Panc1 (cell line): ENCODE data around the gene ARHGEF17. TPM values are rescaled to one million over a fixed set of nuclear protein-coding genes. Genes with fewer than 3 reads are reported as not detected.

Source experiments
- ATAC-seq: fragments of 200-7000 bp; cut with Tn5 transposase; 2 replicates; pipeline ENCODE4 v1.9.1; 2020; ENCODE audit warnings: mild to moderate bottlenecking, moderate library complexity
- BruUV-seq: library from RNA; stranded (reverse); fragments of 400-500 nt; replicated peaks from 2 replicates; lab custom pipeline; 2021; lab: Mats Ljungman, UMichigan
- CTCF ChIA-PET: fragments of 300-600 bp; sonication (Branson Sonifier 250); formaldehyde crosslinking; loops from one replicate; lab custom pipeline; 2022; ENCODE audit warnings: antibody characterized with exemption; lab: Charles Lee
- POLR2A ChIA-PET: fragments of 300-600 bp; sonication (Branson Sonifier 250); formaldehyde crosslinking; loops from one replicate; lab custom pipeline; 2022; ENCODE audit warnings: antibody characterized with exemption; lab: Charles Lee
- DNase-seq: peaks from one replicate; pipeline ENCODE4 v3.0.0-alpha.2; 2010; ENCODE audit warnings: low read depth, low spot score
- H3K27ac ChIP-seq: 2 replicates; pipeline ENCODE4 v1.5.1; 2011; ENCODE audit warnings: mild to moderate bottlenecking, low read length, inconsistent platforms
- H3K27me3 ChIP-seq: fragments of 200-500 bp; sonication (Bioruptor generic); 2 replicates; pipeline ENCODE4 v1.6.0; 2014; ENCODE audit warnings: low read length, inconsistent platforms; ENCODE audit not compliant: control insufficient read depth, insufficient read depth
- H3K36me3 ChIP-seq: fragments of 200-500 bp; sonication (Bioruptor generic); 2 replicates; pipeline ENCODE4 v1.5.1; 2014; ENCODE audit warnings: inconsistent platforms, mild to moderate bottlenecking, low read length, moderate library complexity; ENCODE audit not compliant: control insufficient read depth, insufficient read depth
- H3K4me1 ChIP-seq: 2 replicates; pipeline ENCODE4 v1.5.1; 2011; ENCODE audit warnings: inconsistent platforms, mild to moderate bottlenecking, low read length, moderate library complexity; ENCODE audit not compliant: control insufficient read depth, insufficient read depth
- H3K4me3 ChIP-seq, 2 experiments: 2 replicates each; pipeline ENCODE4 v1.5.1; 2011 to 2012; ENCODE audit warnings: low read depth in 2 of 2, low read length in 2 of 2, mild to moderate bottlenecking in 2 of 2, inconsistent platforms in 1 of 2, moderate library complexity in 1 of 2
- H3K9me3 ChIP-seq: fragments of 200-500 bp; sonication (Bioruptor generic); 2 replicates; pipeline ENCODE4 v1.5.1; 2014; ENCODE audit warnings: low read depth, mild to moderate bottlenecking, inconsistent platforms, low read length, moderate library complexity; ENCODE audit not compliant: control insufficient read depth, insufficient read depth
- CTCF ChIP-seq: fragments of 450-650 bp; IDR thresholded peaks from 2 replicates; pipeline ENCODE4 v1.5.1; 2017; ENCODE audit warnings: mild to moderate bottlenecking
- POLR2AphosphoS5 ChIP-seq: IDR thresholded peaks from 2 replicates; pipeline ENCODE4 v1.6.1; 2012; ENCODE audit warnings: mild to moderate bottlenecking, low read depth, low read length, moderate library complexity
- REST ChIP-seq, 2 experiments: IDR thresholded peaks; 2 replicates each; pipeline ENCODE4 v1.6.1; 2011 to 2012; ENCODE audit warnings: low read depth in 2 of 2, control low read depth in 1 of 2, low read length in 1 of 2, mild to moderate bottlenecking in 1 of 2, moderate library complexity in 1 of 2; ENCODE audit not compliant: insufficient read depth in 1 of 2
- SIN3A ChIP-seq: IDR thresholded peaks from 2 replicates; pipeline ENCODE4 v1.6.1; 2012; ENCODE audit warnings: low read depth, mild to moderate bottlenecking, low read length, moderate library complexity, borderline replicate concordance; ENCODE audit not compliant: insufficient read depth
- TCF7L2 ChIP-seq: IDR thresholded peaks from 2 replicates; pipeline ENCODE4 v1.6.1; 2011; ENCODE audit warnings: mild to moderate bottlenecking, low read depth, low read length, inconsistent platforms
- in situ Hi-C: cut with HindIII; loops from 2 replicates; pipeline ENCODE4 v1.10.0; 2016; ENCODE audit warnings: low sequenced_read_pairs, low pct_unique_long_range_greater_than_20kb
- intact Hi-C: fragments of 100-400 bp; cut with micrococcal nuclease; formaldehyde crosslinking; loops from one replicate; pipeline ENCODE4 v1.10.0; 2022; ENCODE audit not compliant: unreplicated experiment
- total RNA-seq: library from RNA; stranded (reverse); gene quantifications from one replicate; pipeline ENCODE4 v1.2.1, GENCODE V29; 2021; ENCODE audit not compliant: unreplicated experiment

ARHGEF17 gene
- total RNA-seq, 1 experiment from 2014 or later, result 43.2 TPM

- ATAC-seq (no peak), DNase-seq (no peak)
- Histone ChIP-seq H3K36me3 (no peaks in the 10 kb centered on the region), H3K27me3 (no peaks in the 10 kb centered on the region), H3K4me3 (no peak overlapping the region), H3K9me3 (no peaks in the 10 kb centered on the region), H3K4me1 (peaks cover 6% of the 10 kb centered on the region), H3K27ac (no peak overlapping the region)
- in situ Hi-C loops, result no loop called here
- POLR2A ChIA-PET, result no interaction called here
- intact Hi-C loops, result no loop called here
- BruUV-seq, result no TSS peak
- CTCF ChIA-PET, result interaction anchor here (0.5 kb wide), 1 partner anchor 791 kb away, joined by 5 read pairs; no protein-coding TSS in a partner anchor
- no peak for TF ChIP-seq POLR2AphosphoS5
- no peak for TF ChIP-seq CTCF
- no peak for TF ChIP-seq SIN3A
- TF ChIP-seq REST (IDR thresholded peaks at IDR 0.05; ENCODE audit: insufficient read depth in 1 of 2, low read depth in 2 of 2, low read length in 1 of 2), result no peak
- TF ChIP-seq TCF7L2, result no peak
Measured at GRCh38 chr11:73344191-73344607, 36.1 kb downstream of the ARHGEF17 start.

GRCh38 chr11:73345481-73346160 is 37.5 kb downstream of the ARHGEF17 start:
- no TSS peak for BruUV-seq
- ATAC-seq, result no peak
- POLR2A ChIA-PET, result no interaction called here

More at GRCh38 chr11:73345481-73346160, 37.5 kb downstream of the ARHGEF17 start:
- no peaks in the 10 kb centered on the region for H3K27me3 ChIP-seq
- H3K4me3 ChIP-seq, result no peak overlapping the region
- CTCF ChIA-PET, result no interaction called here
- H3K4me1 ChIP-seq, result peaks cover 6% of the 10 kb centered on the region
- DNase-seq, result no peak
- intact Hi-C loops (no loop called here), in situ Hi-C loops (no loop called here)
- H3K9me3 ChIP-seq, result no peaks in the 10 kb centered on the region
- TF ChIP-seq TCF7L2, result no peak
- no peaks in the 10 kb centered on the region for H3K36me3 ChIP-seq
- H3K27ac ChIP-seq, result no peak overlapping the region
